ENCODE data around the gene SPATA19.

SPATA19 gene

DNA sequence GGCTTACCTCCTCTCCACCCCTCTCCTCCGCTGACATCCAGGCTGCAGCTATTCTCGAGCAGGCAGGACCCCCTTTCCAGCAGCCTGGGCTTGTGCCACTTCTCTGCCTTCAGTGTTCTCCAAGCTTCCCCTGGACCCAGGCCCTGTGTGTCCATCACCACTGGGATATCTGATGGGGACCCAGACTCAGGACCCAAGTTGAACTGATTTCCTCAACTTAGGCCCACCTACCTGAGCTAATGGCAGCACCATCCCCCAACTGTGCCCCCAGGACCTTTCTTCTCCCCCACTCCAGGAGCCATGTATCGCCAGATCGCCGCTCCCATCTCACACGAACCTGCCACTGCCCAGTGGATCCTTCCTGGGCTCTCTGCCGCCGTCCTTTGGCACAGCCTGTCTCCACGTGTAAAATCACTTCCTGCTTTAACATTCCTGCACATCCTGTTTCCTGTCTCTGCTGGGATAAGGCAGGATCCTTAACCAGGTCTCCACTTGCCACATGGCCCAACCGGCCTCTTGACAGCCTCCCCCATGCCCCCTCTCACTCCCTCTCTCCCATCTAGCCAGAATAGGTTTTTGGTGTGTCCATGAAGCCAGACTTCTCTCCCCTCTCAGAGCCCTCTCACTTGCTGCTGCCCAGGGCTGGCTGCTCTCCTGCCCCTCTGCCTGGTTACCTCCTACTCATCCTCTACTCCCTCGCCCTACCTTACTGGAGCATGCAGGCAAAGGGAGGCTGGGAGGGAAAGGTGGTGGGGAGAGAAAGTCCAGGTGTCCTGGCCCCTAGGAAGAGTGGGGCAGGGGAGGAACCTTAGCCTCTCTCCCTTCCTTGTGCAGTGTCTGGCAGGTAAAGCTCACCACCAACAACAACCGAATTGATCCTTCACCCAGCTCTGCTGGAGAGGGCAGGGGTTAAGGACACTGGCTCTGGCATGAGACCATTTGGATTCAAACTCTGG lies 9.4 kb downstream of the SPATA19 start:
- DNase-seq: no peak

DNA sequence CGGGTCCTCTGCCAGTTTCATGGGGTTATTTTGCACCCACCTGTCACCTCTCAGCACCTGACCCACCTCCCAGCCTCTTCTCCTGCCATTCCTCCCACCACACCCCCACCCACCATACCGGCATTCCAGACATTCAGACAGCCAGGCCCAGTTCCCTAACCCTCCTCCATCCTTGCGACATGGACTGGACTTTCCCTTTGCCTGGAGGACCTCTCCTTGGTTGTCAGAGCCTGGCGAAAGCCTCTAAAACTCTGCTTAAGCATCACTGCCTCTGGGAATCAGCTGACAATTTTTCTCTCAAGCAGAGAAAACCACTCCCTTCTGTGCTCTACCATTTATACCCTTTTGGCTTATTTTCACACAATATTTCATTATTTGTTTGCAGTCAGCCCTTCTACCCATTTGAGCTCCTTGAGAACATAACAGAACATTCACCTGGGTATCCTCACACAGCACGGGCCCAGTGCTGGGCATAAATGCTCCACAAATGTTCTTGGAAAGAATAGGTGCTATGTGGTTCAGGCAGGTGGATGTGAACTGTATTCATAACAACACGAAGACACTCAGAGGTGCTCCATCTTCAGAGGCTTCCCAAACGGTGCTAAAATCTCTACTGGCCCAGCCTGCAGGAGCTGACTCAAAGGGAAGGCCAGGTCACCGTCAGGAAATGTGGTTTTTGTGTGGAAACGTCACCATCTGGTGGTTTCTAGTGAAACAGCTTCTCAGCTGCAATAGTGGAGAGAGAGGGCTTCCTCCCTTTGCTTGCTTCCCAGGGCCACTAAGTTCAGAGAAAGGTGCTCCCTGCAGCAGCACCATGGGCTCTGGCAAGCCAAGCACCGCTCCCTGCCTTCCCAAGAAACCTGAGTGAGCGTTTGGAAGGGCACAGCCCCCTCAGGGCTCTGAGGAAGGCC lies 10.4 kb downstream of the SPATA19 start:
- peak; percentile 11 for DNase-seq

DNA sequence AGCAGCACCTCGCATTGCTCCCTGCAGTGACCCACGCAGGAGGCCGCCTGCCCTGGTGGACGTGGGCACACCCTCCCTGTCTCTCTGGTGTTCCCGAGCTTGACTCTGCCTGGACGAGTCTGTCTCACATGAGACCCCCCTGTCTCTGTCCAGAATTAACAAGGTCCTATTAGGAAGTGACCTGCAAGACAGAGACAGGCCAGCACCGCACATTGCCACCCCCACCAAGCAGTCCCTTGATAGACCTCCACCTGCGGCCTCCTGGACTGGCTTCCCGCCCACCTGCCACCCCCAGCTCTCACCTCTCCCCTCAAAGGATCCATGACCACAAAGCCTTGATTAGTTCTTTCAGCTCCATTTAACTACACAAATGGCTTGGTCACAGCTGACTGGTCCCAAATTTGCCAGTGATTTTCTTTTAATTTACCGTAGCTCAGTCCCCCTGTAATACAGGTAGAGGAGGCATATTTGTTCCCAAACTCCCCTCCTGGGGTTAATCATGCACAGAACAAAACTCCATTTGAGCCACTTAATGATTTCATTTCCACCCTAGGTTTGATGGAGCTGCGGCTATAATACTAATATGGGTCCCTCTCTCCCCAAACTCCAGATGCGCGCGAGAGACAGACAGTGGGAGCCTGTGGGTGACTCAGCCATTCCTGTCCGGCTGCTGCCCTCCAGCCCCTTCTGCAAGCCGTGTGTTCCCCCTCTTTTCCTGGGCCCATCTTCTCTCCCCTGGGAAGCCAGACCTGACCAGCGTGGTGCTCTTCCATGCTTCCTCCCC lies 11.2 kb downstream of the SPATA19 start:
- no peak for DNase-seq

DNA sequence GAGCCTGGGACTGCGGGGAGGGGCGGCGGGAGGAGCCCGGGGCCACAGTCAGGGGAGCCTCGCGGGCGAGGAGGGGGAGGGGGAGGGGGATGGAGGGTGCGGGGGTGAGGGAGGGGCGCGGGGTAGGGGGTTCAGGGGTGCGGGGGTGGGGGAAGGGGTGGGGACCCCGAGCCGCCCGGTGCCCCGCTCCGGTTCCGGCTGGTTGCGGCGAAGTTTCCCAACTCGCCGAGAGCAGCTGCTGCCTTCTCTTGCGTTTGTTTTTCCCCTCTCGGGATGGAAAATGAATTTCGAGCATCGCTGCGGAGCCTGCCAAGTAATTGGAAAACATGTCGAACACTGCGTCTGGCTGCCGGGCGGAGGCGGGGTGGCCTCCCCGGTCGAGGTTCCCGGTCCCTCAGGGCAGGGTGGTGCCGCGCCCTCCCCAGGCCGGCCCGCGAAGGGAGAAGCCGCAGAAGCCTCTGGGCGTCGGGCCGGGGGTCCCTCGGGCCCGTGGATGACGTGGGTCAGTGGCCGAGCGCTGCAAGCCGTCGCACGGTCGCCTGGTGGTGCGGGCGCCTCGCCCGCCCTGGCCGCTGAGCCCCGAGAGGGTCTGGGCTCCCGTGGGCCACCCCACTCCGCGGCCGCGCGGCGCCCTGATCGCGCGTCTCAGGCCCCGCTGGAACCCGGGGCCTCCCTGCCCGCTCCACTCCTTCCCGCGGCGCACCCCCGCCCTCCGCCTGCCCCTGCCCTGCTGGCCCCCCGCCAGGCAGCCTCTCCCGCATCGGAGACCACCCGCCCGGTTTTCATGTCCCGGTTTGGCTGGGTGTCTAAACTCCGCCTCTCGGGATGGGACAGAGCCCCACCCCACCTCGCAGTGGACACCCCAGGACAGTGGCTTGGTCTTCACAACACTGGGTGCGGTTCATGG lies 12.1 kb downstream of the SPATA19 start:
- no peak for DNase-seq

DNA sequence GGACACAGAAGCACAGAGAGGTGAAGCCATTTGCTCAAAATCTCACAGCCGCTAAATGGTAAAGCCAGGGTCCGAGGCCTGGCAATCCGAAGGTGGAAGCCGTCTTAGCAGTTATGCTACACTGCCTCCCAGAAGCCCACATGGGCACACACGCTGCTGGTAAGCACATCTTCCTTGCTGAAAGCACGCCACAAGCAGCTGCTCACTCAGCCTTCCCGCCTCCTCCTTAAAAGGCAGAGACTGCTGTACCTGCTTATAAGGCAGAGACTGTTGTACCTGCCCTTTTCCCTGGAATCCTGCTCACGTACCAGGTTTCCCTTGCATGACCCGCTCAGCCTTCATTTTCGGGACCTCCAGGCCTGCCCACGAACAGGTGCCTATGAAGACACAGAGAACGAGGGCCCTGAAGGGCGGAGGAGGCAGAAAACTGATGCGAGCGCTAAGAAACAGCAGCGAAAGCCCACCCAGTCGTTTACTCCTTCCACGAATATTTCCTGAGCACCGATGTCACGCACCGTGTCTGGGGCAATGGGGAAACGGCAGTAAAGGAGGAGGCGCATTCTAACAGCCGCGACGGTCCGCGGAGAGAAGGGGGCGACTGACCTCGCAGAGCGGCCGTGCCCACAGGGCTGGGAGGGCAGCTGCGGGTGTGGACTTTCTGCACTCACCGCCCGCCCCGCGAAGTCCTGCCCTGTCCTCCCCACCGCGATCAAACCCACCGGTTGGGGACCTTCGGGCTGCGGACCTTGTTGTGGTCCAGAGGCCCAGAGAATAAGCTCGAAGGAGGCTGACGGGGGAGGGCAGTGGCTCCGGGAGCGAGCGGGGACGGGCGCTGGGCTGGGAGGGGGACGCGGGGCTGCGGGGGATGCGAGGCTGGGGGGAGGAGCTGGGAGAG lies 13.0 kb downstream of the SPATA19 start:
- no peak for DNase-seq

DNA sequence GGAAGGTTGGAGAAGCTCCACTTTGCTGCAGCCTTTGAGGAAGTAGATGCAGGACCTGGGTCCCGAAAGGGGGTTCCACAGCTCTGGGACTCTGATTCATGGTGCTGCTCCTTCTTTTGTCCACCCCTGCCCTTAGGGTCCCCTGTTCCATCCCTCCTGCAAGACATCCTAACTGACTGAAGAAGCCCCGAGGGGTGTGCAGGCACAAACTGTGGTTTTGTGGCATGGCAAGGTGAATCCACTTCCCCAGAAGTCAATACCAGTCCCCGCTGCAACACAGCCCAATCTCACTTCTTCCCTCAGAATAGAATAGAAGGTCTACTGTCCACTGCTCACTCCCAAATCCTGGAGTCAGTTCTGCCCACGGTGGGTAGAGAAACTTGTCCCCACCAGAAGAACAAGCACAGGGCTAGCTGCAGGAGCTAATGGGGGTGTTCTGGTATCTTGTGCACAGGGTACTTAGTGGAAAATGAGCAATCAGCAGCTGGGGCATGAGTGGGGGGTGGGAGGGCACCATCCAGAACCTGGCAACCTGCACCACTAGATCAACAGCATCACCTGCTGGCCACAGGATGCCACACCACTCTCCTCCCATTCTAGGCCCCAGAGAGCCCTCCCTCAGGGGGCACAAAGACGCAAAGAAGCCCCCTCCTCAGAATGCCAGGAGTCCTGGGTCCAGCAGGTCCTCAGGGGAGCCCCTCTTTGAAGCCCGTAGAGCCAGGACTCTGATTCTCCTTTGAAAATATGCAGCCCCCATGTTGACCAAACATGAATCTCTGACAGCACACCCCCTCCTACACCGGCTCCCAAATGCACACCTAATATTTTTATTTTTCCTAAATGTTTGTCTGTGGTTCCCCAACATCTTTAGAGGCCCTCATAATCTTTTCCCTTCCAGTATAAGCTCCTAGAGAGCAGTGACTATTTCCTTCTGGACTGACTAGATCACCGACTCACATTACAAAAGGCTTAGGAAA lies 14.1 kb downstream of the SPATA19 start:
- no peak for DNase-seq

DNA sequence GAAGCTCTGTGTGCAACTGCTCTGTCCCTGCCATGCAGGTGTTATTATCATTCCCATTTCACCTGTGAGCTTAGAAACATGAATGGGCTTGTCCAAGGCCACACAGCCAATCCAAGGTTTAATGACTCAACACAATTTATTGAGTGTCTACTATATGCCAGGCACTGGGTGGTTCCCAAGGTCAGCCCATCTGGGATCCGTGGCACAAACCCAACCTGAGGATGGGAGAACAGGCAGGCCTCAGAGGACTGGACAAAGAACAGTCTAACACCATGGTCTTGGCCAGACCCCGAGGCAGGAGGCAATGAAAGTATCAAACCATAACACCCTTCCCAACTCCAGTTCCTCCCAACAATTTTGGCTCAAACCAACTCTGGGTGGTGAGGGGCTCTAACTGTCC lies 15.7 kb downstream of the SPATA19 start:
- no peak for DNase-seq

DNA sequence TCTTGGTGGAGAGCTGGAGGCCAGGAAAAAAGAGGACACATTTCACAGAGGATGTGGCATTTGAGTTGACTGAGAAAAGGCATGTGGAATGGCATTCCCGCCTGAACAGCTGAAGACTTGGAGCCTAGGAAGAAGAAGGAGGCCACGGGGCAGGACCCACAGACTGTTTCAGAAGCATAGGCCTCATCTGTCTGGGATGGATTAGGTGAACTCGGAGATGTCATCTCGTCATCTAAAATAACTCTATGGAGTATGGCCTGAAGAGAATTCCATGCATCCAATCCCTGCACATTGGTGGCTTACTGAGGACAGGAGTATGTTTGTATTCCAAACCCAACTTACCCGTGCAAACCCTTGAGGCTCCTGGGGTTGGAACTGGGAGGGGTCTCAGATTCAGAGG lies 16.4 kb downstream of the SPATA19 start:
- DNase-seq: no peak

DNA sequence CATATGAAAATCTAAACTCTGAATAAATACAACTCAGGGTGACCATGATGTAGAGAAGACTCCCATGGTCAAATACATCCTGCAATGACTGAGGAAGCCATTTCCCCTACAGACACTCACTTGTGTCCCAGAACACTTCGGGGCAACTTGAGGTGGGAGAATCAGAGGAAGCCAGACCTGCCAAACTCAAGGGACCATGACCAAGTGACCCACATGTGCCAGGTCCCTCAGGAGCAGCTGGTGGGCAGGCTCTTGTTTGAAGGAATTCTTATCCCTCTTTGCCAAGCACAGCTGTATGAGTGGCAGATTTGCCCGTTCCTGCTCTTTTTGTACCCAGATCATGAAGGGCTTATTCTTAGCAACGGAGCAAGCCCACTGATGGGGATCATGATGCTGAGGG lies 17.8 kb downstream of the SPATA19 start:
- peak; percentile 2 for DNase-seq

DNA sequence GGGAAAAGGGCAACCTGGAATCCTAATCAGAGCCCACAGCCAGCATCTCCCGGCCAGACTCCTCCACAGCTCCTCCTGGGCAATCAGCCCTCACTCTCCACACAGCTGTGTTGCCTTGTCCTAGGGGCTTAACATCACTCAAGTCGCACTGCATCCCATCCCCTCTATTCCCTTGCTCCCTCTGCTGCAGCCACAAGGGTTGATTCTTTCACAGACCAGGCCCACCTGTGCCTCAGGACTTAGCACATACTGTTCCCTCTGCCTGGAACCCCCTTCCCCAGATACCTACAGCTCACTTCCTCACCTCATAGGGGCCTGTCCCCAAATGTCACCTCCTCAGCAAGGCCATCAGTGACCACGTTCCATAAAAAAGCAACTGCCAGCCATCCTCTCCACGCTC lies 18.4 kb downstream of the SPATA19 start:
- no peak for DNase-seq

DNA sequence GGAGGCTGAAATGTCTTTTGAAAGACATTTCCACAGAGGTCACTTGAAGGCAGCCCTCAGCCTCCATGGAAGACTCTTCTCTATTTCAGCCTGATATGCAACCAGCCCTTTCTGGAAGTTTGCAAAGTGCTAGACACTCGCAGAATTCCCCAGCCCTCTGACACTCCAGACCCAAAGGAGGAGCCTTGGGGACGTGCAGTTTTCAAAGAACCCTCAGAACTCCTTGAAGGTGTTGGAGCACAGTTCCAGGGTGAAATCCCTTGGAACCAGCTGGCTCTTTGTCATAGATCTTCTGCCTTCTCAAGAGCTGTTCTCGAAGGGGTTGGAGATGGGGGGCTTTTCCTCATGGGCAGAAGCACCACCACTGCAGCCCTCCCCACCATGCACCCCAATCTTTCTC lies 19.6 kb downstream of the SPATA19 start:
- no peak for DNase-seq

DNA sequence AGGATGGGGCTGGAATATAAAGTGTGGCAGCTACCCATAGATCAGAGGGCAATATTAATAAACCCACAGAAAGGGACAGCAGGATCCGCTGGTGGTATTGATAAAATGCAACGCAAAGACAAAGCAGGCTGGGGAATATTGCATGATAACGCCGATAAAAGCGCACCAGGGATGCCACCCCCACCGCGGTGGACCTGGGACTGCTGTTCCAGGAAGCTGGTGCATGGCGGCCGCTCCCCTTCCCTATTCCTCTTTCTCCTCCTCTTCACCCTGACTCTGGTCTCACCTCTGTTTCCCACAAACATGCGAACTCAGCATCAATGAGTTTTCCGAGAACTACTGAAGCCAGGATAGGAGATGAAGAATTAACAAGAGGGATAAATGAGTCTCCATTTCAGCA lies 20.2 kb downstream of the SPATA19 start:
- no peak for DNase-seq

DNA sequence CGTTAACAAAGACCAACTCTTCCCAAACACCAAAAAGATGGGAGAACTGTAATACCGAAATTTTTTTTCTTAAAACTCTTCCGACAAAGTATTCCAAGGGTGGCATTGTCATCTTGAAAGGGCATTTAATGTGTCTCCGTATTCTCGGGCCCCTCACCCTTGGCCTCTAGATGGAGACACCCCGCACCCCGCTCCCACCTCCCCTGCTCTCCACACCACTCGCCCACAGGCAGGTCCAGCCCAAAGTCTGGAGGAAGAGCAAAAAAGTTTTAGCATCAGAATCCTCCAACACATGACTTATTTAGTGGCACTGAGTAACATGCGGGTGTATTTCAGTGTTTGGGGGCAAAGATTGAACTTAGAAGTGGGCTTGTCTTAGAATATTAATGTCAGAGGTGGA lies 20.7 kb downstream of the SPATA19 start:
- DNase-seq: no peak

DNA sequence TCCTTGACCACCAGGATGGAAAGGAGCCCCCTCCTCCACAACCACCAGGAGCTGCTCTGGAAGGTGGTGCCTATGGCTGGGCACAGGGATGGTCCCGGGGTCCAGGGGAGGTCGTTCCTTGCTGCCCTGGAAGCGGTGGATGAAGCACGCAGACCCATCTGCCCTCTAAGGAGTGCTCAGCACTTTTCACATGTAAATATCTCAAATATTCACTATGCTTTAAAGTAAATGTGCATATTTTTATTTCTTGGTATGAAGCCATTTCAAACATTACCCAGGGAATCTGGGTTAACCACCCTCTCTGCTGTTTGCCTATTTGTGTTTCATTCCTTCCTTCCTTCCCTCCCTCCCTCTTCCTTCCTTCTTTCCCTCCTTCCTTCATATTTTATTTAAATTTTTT lies 21.7 kb downstream of the SPATA19 start:
- no peak for DNase-seq

DNA sequence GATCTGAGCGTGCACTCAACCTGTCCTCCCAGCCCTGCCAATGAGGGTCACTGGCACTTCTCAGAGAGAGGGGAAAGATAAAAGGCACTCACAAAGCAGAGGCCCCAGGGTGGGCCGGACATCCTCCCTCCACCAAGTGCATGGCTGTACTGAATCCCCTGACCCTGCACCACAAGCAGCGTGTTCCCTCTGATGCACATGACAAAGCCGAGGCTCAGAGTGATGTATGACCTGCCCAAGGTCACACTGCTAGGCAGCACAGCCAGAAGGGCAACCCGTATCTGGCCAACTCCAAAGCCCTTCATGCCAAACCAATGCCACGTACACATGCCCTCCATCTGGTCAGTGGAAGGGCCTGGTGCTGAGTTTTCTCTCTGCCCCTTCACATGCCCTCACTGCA lies 22.1 kb downstream of the SPATA19 start:
- DNase-seq: no peak

DNA sequence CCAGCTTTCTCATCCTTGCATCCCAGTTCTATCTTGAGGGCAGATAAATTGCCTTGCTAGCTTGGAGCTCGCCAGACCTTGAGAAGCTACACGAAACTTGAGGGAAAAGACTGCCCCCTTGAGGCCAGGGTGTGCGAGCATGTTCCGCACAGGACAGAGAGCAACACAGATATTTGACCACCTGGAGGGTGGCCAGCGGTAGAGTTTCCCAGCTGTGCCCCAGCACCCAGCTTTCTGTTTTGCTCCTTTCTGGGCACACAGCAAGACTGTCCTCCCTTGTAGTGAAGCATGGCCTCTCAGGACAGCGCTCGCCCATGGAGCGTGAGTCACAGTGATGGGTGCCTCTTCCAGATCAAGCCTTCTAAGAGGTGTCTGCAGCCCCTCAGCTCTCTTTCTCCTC lies 23.5 kb downstream of the SPATA19 start:
- DNase-seq: peak; percentile 5

DNA sequence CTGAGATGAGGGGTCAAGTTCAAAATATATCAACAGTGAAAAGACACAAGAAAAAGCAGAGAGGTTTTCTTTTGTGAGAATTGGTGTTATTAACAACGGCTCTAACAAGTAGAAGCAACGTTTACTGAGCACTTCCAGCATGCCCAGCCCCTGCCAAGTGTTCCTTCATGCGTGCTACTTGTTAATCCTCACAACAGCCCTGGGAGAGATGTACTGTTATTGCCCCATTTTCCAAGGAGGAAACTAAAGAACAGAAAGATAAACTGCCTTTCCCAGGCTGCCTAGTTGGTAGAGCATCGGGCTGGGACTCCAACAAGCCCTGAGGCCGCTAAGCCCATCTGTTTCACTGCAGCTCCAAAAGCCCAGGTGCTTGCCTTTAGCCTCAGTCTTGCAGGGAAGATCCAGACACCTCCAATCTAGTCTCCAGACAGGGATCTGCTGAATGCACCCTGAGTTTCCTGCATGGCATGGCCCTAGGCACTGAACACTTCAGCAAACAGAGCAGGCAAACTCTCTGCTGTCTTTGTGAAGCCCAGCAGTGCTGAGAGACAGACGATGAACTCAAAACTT lies 25.5 kb downstream of the SPATA19 start:
- no peak for DNase-seq

DNA sequence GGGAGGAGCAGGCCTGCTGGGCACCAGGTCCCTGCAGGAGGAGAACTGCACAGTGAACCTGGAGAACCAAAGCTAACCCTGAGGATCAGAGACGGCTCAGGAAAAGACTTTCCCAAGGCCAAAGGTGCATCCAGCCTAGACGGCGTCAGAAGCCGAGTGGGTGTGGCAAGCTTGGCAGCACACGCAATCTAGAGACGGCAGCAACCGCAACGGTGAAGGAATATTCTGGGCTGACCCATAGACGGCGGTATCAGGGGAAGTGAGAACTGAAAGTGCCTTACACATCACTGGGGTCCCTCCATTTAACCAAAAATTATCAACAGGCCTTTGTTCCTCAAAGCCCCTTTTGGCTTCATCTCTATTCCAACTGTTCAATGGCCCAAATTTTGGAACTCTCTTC lies 26.2 kb downstream of the SPATA19 start:
- DNase-seq: no peak

DNA sequence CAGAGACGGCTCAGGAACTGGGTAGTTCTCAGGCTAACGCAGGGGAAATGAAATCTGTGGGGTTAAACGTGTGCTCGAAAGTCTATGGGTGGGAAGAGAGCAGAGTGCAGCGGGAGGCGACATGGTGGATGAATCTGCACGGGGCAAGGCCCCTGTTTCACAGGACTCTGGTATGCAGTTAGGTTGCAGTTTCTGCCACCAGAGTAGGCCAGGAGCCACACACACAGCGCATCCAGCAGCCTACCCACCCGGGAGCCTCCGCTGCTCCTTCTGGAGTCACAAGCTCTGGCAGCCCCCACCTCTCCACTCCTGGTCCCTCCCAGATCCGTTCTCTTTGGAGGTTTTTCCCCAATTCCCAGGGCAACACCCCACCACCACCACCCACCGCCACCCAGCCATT lies 27.0 kb downstream of the SPATA19 start:
- DNase-seq: no peak
